ENCODE measurements around the gene TCF7L2.

Gene TCF7L2

GRCh38 chr10:113138937-113139585 is 189.0 kb downstream of the TCF7L2 start:
- DNase-seq (ENCODE audit: low spot score): no peak
- TF ChIP-seq CTCF (IDR thresholded peaks at IDR 0.05; ENCODE audit: borderline replicate concordance, control extremely low read depth, extremely low read depth, insufficient read depth, missing control alignments): no peak
- in situ Hi-C loops (cut with MboI; ENCODE audit: low sequenced_read_pairs, unreplicated experiment): no loop called here

GRCh38 chr10:113139699-113140098 is 189.7 kb downstream of the TCF7L2 start:
- in situ Hi-C loops (cut with MboI; ENCODE audit: low sequenced_read_pairs, unreplicated experiment): no loop called here
- no peak for TF ChIP-seq CTCF (IDR thresholded peaks at IDR 0.05; ENCODE audit: borderline replicate concordance, control extremely low read depth, extremely low read depth, insufficient read depth, missing control alignments)
- DNase-seq (ENCODE audit: low spot score): no peak

GRCh38 chr10:113140143-113141011 is 190.3 kb downstream of the TCF7L2 start:
- in situ Hi-C loops (cut with MboI; ENCODE audit: low sequenced_read_pairs, unreplicated experiment): no loop called here
- TF ChIP-seq CTCF (IDR thresholded peaks at IDR 0.05; ENCODE audit: borderline replicate concordance, control extremely low read depth, extremely low read depth, insufficient read depth, missing control alignments): no peak
- DNase-seq (ENCODE audit: low spot score): no peak

- DNase-seq (ENCODE audit: low spot score): no peak
- in situ Hi-C loops (cut with MboI; ENCODE audit: low sequenced_read_pairs, unreplicated experiment): no loop called here
- TF ChIP-seq CTCF (IDR thresholded peaks at IDR 0.05; ENCODE audit: borderline replicate concordance, control extremely low read depth, extremely low read depth, insufficient read depth, missing control alignments): no peak
These were observed 192.7 kb downstream of the TCF7L2 start for GRCh38 chr10:113142601-113143362.

- TF ChIP-seq CTCF (IDR thresholded peaks at IDR 0.05; ENCODE audit: borderline replicate concordance, control extremely low read depth, extremely low read depth, insufficient read depth, missing control alignments): no peak
- DNase-seq (ENCODE audit: low spot score): no peak
- in situ Hi-C loops (cut with MboI; ENCODE audit: low sequenced_read_pairs, unreplicated experiment): no loop called here
These were observed 194.5 kb downstream of the TCF7L2 start for GRCh38 chr10:113144576-113144975.

GRCh38 chr10:113148071-113148825 is 198.2 kb downstream of the TCF7L2 start:
- DNase-seq (ENCODE audit: low spot score): no peak
- TF ChIP-seq CTCF (IDR thresholded peaks at IDR 0.05; ENCODE audit: borderline replicate concordance, control extremely low read depth, extremely low read depth, insufficient read depth, missing control alignments): no peak
- in situ Hi-C loops (cut with MboI; ENCODE audit: low sequenced_read_pairs, unreplicated experiment): no loop called here

All from GM13976 (cell line).